HEK293 (cell line): ENCODE measurements around the gene PPFIA3.

ENCODE experiments used
- BCL11B ChIP-seq: fragments of 450-650 bp; formaldehyde crosslinking; IDR thresholded peaks from 2 replicates; pipeline ENCODE4 v1.5.1; 2016; ENCODE audit warnings: low read depth, missing biosample characterization, missing genetic modification characterization
- GLI4 ChIP-seq: fragments of 450-650 bp; formaldehyde crosslinking; IDR thresholded peaks from 2 replicates; pipeline ENCODE4 v1.5.1; 2016; ENCODE audit warnings: missing biosample characterization, missing genetic modification characterization
- KLF16 ChIP-seq: fragments of 450-650 bp; formaldehyde crosslinking; IDR thresholded peaks from 2 replicates; pipeline ENCODE4 v1.5.1; 2017; ENCODE audit warnings: missing biosample characterization, missing genetic modification characterization
- KLF9 ChIP-seq: fragments of 450-650 bp; formaldehyde crosslinking; IDR thresholded peaks from 2 replicates; pipeline ENCODE4 v1.5.1; 2016; ENCODE audit warnings: missing biosample characterization, missing genetic modification characterization, low read depth
- OVOL3 ChIP-seq: fragments of 450-650 bp; formaldehyde crosslinking; IDR thresholded peaks from 2 replicates; pipeline ENCODE4 v1.5.1; 2016; ENCODE audit warnings: missing biosample characterization, missing genetic modification characterization
- PATZ1 ChIP-seq: fragments of 450-650 bp; formaldehyde crosslinking; IDR thresholded peaks from 2 replicates; pipeline ENCODE4 v1.5.1; 2016; ENCODE audit warnings: missing biosample characterization, missing genetic modification characterization
- PRDM10 ChIP-seq: fragments of 450-650 bp; formaldehyde crosslinking; IDR thresholded peaks from 2 replicates; pipeline ENCODE4 v1.5.1; 2016; ENCODE audit warnings: missing biosample characterization, missing genetic modification characterization
- REPIN1 ChIP-seq: fragments of 450-650 bp; formaldehyde crosslinking; IDR thresholded peaks from 2 replicates; pipeline ENCODE4 v1.5.1; 2017; ENCODE audit warnings: missing biosample characterization, missing genetic modification characterization, low read depth
- ZBTB10 ChIP-seq: fragments of 450-650 bp; formaldehyde crosslinking; IDR thresholded peaks from 2 replicates; pipeline ENCODE4 v1.5.1; 2016; ENCODE audit warnings: missing biosample characterization, missing genetic modification characterization
- ZBTB11 ChIP-seq: fragments of 450-650 bp; formaldehyde crosslinking; conservative IDR thresholded peaks from 2 replicates; pipeline ENCODE4 v1.5.1; 2016; ENCODE audit warnings: low read depth, missing biosample characterization, missing genetic modification characterization
- ZBTB8A ChIP-seq: fragments of 450-650 bp; formaldehyde crosslinking; IDR thresholded peaks from 2 replicates; pipeline ENCODE4 v1.5.1; 2016; ENCODE audit warnings: missing biosample characterization, missing genetic modification characterization
- ZFHX2 ChIP-seq: fragments of 450-650 bp; formaldehyde crosslinking; conservative IDR thresholded peaks from 2 replicates; pipeline ENCODE4 v1.5.1; 2016; ENCODE audit warnings: missing biosample characterization, missing genetic modification characterization
- ZFP37 ChIP-seq: fragments of 450-650 bp; formaldehyde crosslinking; IDR thresholded peaks from 2 replicates; pipeline ENCODE4 v1.5.1; 2016; ENCODE audit warnings: missing biosample characterization, missing genetic modification characterization
- ZNF112 ChIP-seq: fragments of 450-650 bp; formaldehyde crosslinking; IDR thresholded peaks from 2 replicates; pipeline ENCODE4 v1.5.0; 2017; ENCODE audit warnings: missing biosample characterization, missing genetic modification characterization
- ZNF132 ChIP-seq: fragments of 450-650 bp; formaldehyde crosslinking; IDR thresholded peaks from 2 replicates; pipeline ENCODE4 v1.5.1; 2017; ENCODE audit warnings: missing biosample characterization, missing genetic modification characterization, borderline replicate concordance
- ZNF174 ChIP-seq: fragments of 450-650 bp; formaldehyde crosslinking; IDR thresholded peaks from 2 replicates; pipeline ENCODE4 v1.5.0; 2017; ENCODE audit warnings: missing biosample characterization, mild to moderate bottlenecking, missing genetic modification characterization
- ZNF175 ChIP-seq: fragments of 450-650 bp; formaldehyde crosslinking; IDR thresholded peaks from 2 replicates; pipeline ENCODE4 v1.5.1; 2016; ENCODE audit warnings: missing biosample characterization, missing genetic modification characterization
- ZNF184 ChIP-seq: fragments of 450-650 bp; IDR thresholded peaks from 2 replicates; pipeline ENCODE4 v1.5.1; 2018; ENCODE audit warnings: missing biosample characterization, mild to moderate bottlenecking, missing genetic modification characterization
- ZNF391 ChIP-seq: fragments of 450-650 bp; formaldehyde crosslinking; IDR thresholded peaks from 2 replicates; pipeline ENCODE4 v1.5.1; 2016; ENCODE audit warnings: low read depth, missing biosample characterization, missing genetic modification characterization, borderline replicate concordance
- ZNF398 ChIP-seq: fragments of 450-650 bp; formaldehyde crosslinking; IDR thresholded peaks from 2 replicates; pipeline ENCODE4 v1.5.1; 2017; ENCODE audit warnings: missing biosample characterization, missing genetic modification characterization
- ZNF585B ChIP-seq: fragments of 450-650 bp; formaldehyde crosslinking; IDR thresholded peaks from 2 replicates; pipeline ENCODE4 v1.5.1; 2016; ENCODE audit warnings: missing biosample characterization, missing genetic modification characterization
- ZNF624 ChIP-seq: fragments of 450-650 bp; formaldehyde crosslinking; IDR thresholded peaks from 2 replicates; pipeline ENCODE4 v1.5.1; 2017; ENCODE audit warnings: missing biosample characterization, missing genetic modification characterization
- ZNF704 ChIP-seq: fragments of 450-650 bp; formaldehyde crosslinking; IDR thresholded peaks from 2 replicates; pipeline ENCODE4 v1.5.1; 2016; ENCODE audit warnings: missing biosample characterization, missing genetic modification characterization
- ZNF791 ChIP-seq: fragments of 450-650 bp; formaldehyde crosslinking; IDR thresholded peaks from 2 replicates; pipeline ENCODE4 v1.5.1; 2016; ENCODE audit warnings: missing biosample characterization, missing genetic modification characterization

The PPFIA3 gene

GRCh38 chr19:49148784-49149651 lies 29.7 kb downstream of the PPFIA3 start (continued):
- TF ChIP-seq PATZ1 (peak; percentile 47; the same call in 1 of the 2 replicates), ZFP37 (tag by site-specific recombination) (peak; percentile 54; the same call in 1 of the 2 replicates), ZNF791 (tag by site-specific recombination) (no peak), ZBTB11 (peak; percentile 87), ZNF132 (tag by site-specific recombination) (no peak), ZBTB8A (peak; percentile 79), ZFHX2 (tag by site-specific recombination) (peak; percentile 94), REPIN1 (tag by site-specific recombination) (no peak), KLF9 (tag by site-specific recombination) (peak; percentile 84), ZNF184 (no peak), ZNF174 (tag by site-specific recombination) (no peak), OVOL3 (tag by site-specific recombination) (no peak), PRDM10 (tag by site-specific recombination) (peak; percentile 99), ZNF398 (tag by site-specific recombination) (peak; percentile 88), ZNF112 (no peak), ZNF175 (no peak), KLF16 (tag by site-specific recombination) (peak; percentile 65), ZNF585B (tag by site-specific recombination) (no peak), ZNF704 (tag by site-specific recombination) (no peak), GLI4 (tag by site-specific recombination) (0 out of 2 replicates have a peak, but pooled peaks have one; percentile 40), ZBTB10 (tag by site-specific recombination) (0 out of 2 replicates have a peak, but pooled peaks have one; percentile 29), ZNF391 (tag by site-specific recombination) (peak; percentile 29; the same call in 1 of the 2 replicates), BCL11B (tag by site-specific recombination) (peak; percentile 28; the same call in 1 of the 2 replicates), ZNF624 (tag by site-specific recombination) (no peak)
